ENCODE results near the gene OR6C65.
"Not testable (repeated sequence)": the region's sequence is repeated elsewhere in the genome, so short reads cannot be mapped to it uniquely, and the experiment has no call there.

OR6C65 gene

GRCh38 chr12:55425954-55426353 lies 25.6 kb downstream of the OR6C65 start, which contains the start of gene OR6C76:
OR6C76 (plus strand) TSS chr12:55426254; CDS start chr12:55426254, 0 bp downstream.
- H3K27ac ChIP-seq, result no peak within 1 kb of the TSS
- TF ChIP-seq CTCF (IDR thresholded peaks at IDR 0.05), result no peak
- TF ChIP-seq ZFX (IDR thresholded peaks at IDR 0.05; ENCODE audit: borderline replicate concordance), result no peak

- H3K27ac ChIP-seq, result no peak overlapping the region
- TF ChIP-seq CTCF (IDR thresholded peaks at IDR 0.05) (no peak), ZFX (IDR thresholded peaks at IDR 0.05; ENCODE audit: borderline replicate concordance) (no peak)
These were observed 28.3 kb downstream of the OR6C65 start for GRCh38 chr12:55428331-55429243.

- H3K27ac ChIP-seq, result not testable (repeated sequence)
These were observed 40.9 kb downstream of the OR6C65 start for GRCh38 chr12:55441233-55441632.

GRCh38 chr12:55443776-55444175 lies 43.4 kb downstream of the OR6C65 start, which contains the start of gene OR6C2:
OR6C2 (plus strand) TSS chr12:55444076; CDS start chr12:55452214, 8,138 bp downstream.
- no peak for TF ChIP-seq CTCF (IDR thresholded peaks at IDR 0.05)
- TF ChIP-seq ZFX (IDR thresholded peaks at IDR 0.05; ENCODE audit: borderline replicate concordance), result no peak
- no peak within 1 kb of the TSS for H3K27ac ChIP-seq

GRCh38 chr12:55445357-55445756 lies 45.0 kb downstream of the OR6C65 start:
- TF ChIP-seq CTCF (IDR thresholded peaks at IDR 0.05) (no peak), ZFX (IDR thresholded peaks at IDR 0.05; ENCODE audit: borderline replicate concordance) (no peak)
- no peak overlapping the region for H3K27ac ChIP-seq

- no peak overlapping the region for H3K27ac ChIP-seq
- TF ChIP-seq CTCF (IDR thresholded peaks at IDR 0.05) (no peak), ZFX (IDR thresholded peaks at IDR 0.05; ENCODE audit: borderline replicate concordance) (no peak)
These were observed 46.0 kb downstream of the OR6C65 start for GRCh38 chr12:55446326-55446725.

- TF ChIP-seq CTCF (IDR thresholded peaks at IDR 0.05) (no peak), ZFX (IDR thresholded peaks at IDR 0.05; ENCODE audit: borderline replicate concordance) (no peak)
- no peak overlapping the region for H3K27ac ChIP-seq
These were observed 48.5 kb downstream of the OR6C65 start for GRCh38 chr12:55448825-55449224.

All from 22Rv1 (cell line).